Activated naive CD8-positive, alpha-beta T cell treated with anti-CD3 and anti-CD28 coated beads for 36 hours (primary cell): ENCODE results near the gene PPP6R3. TPM values are rescaled to one million over a fixed set of nuclear protein-coding genes. Genes with fewer than 3 reads are reported as not detected.
"Not testable (repeated sequence)": the region's sequence is repeated elsewhere in the genome, so short reads cannot be mapped to it uniquely, and the experiment has no call there.

Experiments used
- DNase-seq: peaks from one replicate; pipeline ENCODE4 v3.0.0; 2021
- H3K27ac Mint-ChIP-seq: one replicate; pipeline ENCODE4 v1.8.0; 2022; ENCODE audit warnings: mild to moderate bottlenecking, moderate library complexity, mixed read lengths
- H3K27me3 Mint-ChIP-seq: one replicate; pipeline ENCODE4 v1.8.0; 2022; ENCODE audit warnings: mild to moderate bottlenecking, mixed read lengths
- H3K36me3 Mint-ChIP-seq: one replicate; pipeline ENCODE4 v1.8.0; 2021; ENCODE audit warnings: mild to moderate bottlenecking, mixed read lengths
- H3K4me1 Mint-ChIP-seq: one replicate; pipeline ENCODE4 v1.8.0; 2021; ENCODE audit warnings: mixed read lengths
- H3K4me3 Mint-ChIP-seq: one replicate; pipeline ENCODE4 v1.8.0; 2022; ENCODE audit warnings: mild to moderate bottlenecking, moderate library complexity, mixed read lengths
- H3K9me3 Mint-ChIP-seq: one replicate; pipeline ENCODE4 v1.8.0; 2022; ENCODE audit warnings: mixed read lengths
- total RNA-seq, 2 experiments: library from RNA; stranded (reverse); gene quantifications; one replicate each; pipeline ENCODE4 v1.2.3, GENCODE V29; 2021

The PPP6R3 gene
- total RNA-seq, 2 experiments from 2014 or later: 122 to 123 TPM

DNA sequence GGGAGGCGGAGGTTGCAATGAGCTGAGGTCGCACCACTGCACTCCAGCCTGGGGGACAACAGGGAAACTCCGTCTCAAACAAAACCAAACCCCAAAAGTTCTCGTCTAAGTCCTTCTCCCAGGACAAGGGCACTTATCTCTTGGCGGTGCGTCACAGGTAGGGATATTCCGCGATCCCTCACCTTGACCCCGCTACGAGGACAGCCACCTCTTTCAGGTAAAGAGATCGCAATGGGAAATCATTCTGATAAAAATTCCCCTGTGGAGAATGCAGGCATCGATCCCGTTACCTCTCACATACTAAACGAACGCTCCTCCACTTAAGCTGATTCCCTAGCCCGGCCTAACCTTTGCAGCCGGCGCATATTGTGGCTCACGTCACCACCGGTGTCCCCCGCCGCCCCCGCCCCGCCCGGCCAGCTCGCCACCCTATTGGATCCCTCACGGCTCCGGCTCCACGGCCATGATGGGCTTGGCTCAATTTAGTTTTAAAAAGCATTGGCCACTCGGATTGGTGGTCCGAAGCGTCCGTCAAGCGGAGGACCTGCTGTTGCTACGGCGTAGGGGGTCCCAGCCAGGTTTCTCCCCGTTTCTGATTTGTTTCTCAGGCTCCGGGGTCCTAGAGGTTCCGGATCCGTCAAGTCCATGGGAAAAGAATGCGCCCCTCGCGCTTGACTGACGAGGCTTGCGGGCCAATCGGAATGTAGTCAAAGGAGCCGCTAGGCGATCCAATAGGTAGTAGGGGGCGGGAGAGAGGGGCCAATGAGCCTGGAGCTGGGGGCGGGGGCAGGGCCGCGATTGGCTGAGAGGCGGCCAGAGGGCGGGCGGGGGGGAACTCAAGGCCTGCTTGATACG lies 439 bp upstream of the PPP6R3 start:
- Mint-ChIP-seq H3K36me3 (peaks cover 18% of the 10 kb centered on the region), H3K27ac (peak overlapping the region; percentile 92), H3K4me1 (peaks cover 30% of the 10 kb centered on the region), H3K27me3 (peaks cover 6% of the 10 kb centered on the region), H3K9me3 (no peaks in the 10 kb centered on the region), H3K4me3 (peak overlapping the region; percentile 87)
- DNase-seq: peak; percentile 93

- H3K4me3 Mint-ChIP-seq: peak overlapping the region; percentile 98
- peaks cover 40% of the 10 kb centered on the region for H3K4me1 Mint-ChIP-seq
- H3K27me3 Mint-ChIP-seq: peaks cover 6% of the 10 kb centered on the region
- H3K27ac Mint-ChIP-seq: peak overlapping the region; percentile 88
- H3K9me3 Mint-ChIP-seq: no peaks in the 10 kb centered on the region
- DNase-seq: no peak
- H3K36me3 Mint-ChIP-seq: peaks cover 25% of the 10 kb centered on the region
Measured at GRCh38 chr11:68461575-68461917, 994 bp downstream of the PPP6R3 start.

DNA sequence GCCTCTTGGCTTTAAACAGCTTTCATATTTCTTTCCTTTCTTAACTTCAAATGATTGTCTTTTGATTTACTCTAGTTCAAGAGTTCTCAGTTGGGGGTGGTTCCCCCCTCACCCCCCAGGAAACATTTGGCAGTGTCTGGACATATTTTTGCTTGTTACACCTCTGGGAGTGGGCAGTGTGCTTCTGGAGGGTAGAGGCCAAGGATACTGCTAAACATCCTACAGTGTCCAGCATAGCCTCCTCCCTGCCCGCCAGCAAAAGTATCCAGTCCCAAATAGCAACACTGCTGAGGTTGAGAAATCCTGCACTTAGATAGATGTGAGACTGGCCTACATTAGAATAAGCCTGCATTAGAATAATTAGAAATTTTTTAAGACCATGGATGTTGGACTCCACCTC lies 3.2 kb downstream of the PPP6R3 start:
- Mint-ChIP-seq H3K4me1 (peaks cover 53% of the 10 kb centered on the region), H3K27ac (no peak overlapping the region), H3K9me3 (no peaks in the 10 kb centered on the region), H3K36me3 (peaks cover 29% of the 10 kb centered on the region), H3K4me3 (peak overlapping the region; percentile 98), H3K27me3 (peaks cover 6% of the 10 kb centered on the region)
- DNase-seq: no peak

DNA sequence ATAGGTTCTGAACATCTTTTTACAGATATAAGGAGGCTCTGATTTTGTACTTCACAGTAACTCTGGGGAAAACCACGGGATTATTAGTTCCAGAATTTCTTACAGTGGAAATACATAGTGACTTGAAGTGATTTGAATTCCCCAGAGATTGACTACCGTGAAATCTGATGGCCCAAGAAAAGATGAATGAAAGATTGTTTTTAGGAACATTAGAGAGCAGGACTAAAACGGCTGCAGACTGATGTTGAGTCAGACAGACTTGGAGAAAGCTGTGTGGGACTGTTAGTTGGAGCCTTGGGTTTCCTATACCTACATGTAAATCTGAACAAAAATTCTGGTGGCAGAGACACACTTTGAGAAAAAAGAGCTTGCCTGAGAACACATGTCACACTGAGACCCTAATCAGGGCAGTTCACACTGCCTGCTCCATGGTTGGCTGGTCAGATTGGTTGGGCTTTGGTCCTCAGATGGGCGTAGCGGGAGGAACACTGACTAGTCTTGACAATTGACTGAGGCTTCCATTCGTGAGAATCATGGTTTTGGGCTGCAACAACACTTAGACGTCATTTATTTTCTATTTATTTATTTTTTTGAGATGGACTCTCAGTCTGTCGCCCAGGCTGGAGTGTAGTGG lies 6.8 kb downstream of the PPP6R3 start:
- Mint-ChIP-seq H3K27ac (no peak overlapping the region), H3K9me3 (no peaks in the 10 kb centered on the region), H3K27me3 (no peaks in the 10 kb centered on the region), H3K4me1 (peaks cover 81% of the 10 kb centered on the region), H3K4me3 (no peak overlapping the region), H3K36me3 (peaks cover 48% of the 10 kb centered on the region)
- DNase-seq: no peak

- no peaks in the 10 kb centered on the region for H3K9me3 Mint-ChIP-seq
Measured at GRCh38 chr11:68468217-68468828, 7.8 kb downstream of the PPP6R3 start.

DNA sequence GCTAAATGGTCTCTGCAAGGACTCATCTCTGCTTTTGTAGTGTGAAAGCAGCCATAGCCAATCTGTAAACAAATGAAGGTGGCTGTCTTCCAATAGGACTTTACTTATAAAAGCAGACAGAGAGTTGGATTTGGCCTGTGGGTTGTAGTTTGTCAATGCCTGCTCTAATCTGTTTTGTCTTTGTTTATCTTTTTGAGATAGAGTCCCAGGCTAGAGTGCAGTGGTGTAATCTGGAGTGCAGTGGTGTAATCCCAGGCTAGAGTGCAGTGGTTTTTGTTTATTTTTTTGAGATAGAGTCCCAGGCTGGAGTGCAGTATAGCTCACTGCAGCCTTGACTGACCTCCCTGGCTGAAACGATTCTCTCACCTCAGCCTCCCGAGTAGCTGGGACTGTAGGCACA lies 8.6 kb downstream of the PPP6R3 start:
- peaks cover 82% of the 10 kb centered on the region for H3K4me1 Mint-ChIP-seq
- H3K9me3 Mint-ChIP-seq: no peaks in the 10 kb centered on the region
- no peak overlapping the region for H3K4me3 Mint-ChIP-seq
- H3K27me3 Mint-ChIP-seq: no peaks in the 10 kb centered on the region
- H3K36me3 Mint-ChIP-seq: peaks cover 53% of the 10 kb centered on the region
- no peak for DNase-seq
- no peak overlapping the region for H3K27ac Mint-ChIP-seq

More at GRCh38 chr11:68468217-68468828, 7.8 kb downstream of the PPP6R3 start:
- Mint-ChIP-seq H3K27me3 (no peaks in the 10 kb centered on the region), H3K4me3 (peak overlapping the region; percentile 27), H3K36me3 (peaks cover 51% of the 10 kb centered on the region), H3K4me1 (peaks cover 83% of the 10 kb centered on the region), H3K27ac (peak overlapping the region; percentile 71)
- DNase-seq: no peak

- H3K9me3 Mint-ChIP-seq: no peaks in the 10 kb centered on the region
- no peak overlapping the region for H3K4me3 Mint-ChIP-seq
- no peaks in the 10 kb centered on the region for H3K27me3 Mint-ChIP-seq
- H3K4me1 Mint-ChIP-seq: peaks cover 80% of the 10 kb centered on the region
- peak overlapping the region; percentile 44 for H3K27ac Mint-ChIP-seq
- DNase-seq: no peak
- H3K36me3 Mint-ChIP-seq: peaks cover 53% of the 10 kb centered on the region
Measured at GRCh38 chr11:68469642-68470041, 9.1 kb downstream of the PPP6R3 start.

GRCh38 chr11:68470304-68470811 lies 9.8 kb downstream of the PPP6R3 start:
- Mint-ChIP-seq H3K9me3 (no peaks in the 10 kb centered on the region), H3K4me3 (peak overlapping the region; percentile 26)

GRCh38 chr11:68471360-68472340 lies 11.1 kb downstream of the PPP6R3 start:
- Mint-ChIP-seq H3K9me3 (no peaks in the 10 kb centered on the region), H3K4me3 (peak overlapping the region; percentile 53), H3K27ac (peak overlapping the region; percentile 87), H3K27me3 (no peaks in the 10 kb centered on the region), H3K4me1 (peaks cover 69% of the 10 kb centered on the region), H3K36me3 (peaks cover 53% of the 10 kb centered on the region)
- peak; percentile 65 for DNase-seq

More at GRCh38 chr11:68470304-68470811, 9.8 kb downstream of the PPP6R3 start:
- Mint-ChIP-seq H3K27me3 (no peaks in the 10 kb centered on the region), H3K4me1 (peaks cover 77% of the 10 kb centered on the region), H3K36me3 (peaks cover 52% of the 10 kb centered on the region), H3K27ac (peak overlapping the region; percentile 87)
- DNase-seq: no peak

- Mint-ChIP-seq H3K4me1 (peaks cover 68% of the 10 kb centered on the region), H3K4me3 (no peak overlapping the region), H3K9me3 (peaks cover 2% of the 10 kb centered on the region), H3K27me3 (no peaks in the 10 kb centered on the region), H3K36me3 (peaks cover 58% of the 10 kb centered on the region), H3K27ac (peak overlapping the region; percentile 87)
- DNase-seq: no peak
Measured at GRCh38 chr11:68472778-68473177, 12.2 kb downstream of the PPP6R3 start.

DNA sequence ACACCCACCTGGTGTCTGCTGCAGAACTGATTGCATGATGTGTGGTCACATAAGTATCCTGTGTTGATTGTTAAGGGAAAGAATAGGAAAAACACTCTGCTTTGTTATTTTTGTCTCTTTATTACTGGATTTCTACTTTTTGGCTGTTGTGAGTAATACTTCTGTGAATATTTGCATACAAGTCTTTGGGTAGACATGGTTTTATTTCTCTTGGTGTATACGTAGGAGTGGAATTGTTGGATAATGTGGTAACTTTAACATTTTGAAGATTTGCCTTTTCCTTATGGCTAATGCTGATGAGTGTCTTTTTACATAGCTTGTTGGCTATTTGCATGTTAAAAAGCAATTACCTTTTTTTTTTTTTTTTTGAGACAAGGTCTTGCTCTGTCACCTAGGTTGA lies 13.1 kb downstream of the PPP6R3 start:
- Mint-ChIP-seq H3K4me3 (no peak overlapping the region), H3K27me3 (no peaks in the 10 kb centered on the region), H3K4me1 (peaks cover 67% of the 10 kb centered on the region), H3K36me3 (peaks cover 64% of the 10 kb centered on the region), H3K9me3 (peaks cover 2% of the 10 kb centered on the region), H3K27ac (peak overlapping the region; percentile 87)
- DNase-seq: no peak

DNA sequence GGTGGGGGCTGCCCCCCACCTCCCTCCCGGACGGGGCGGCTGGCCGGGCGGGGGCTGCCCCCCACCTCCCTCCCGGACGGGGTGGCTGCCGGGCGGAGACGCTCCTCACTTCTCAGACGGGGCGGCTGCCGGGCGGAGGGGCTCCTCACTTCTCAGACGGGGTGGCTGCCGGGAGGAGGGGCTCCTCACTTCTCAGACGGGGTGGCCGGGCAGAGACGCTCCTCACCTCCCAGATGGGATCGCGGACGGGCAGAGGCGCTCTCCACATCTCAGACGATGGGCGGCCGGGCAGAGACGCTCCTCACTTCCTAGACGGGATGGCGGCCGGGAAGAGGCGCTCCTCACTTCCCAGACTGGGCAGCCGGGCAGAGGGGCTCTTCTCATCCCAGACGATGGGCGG lies 15.1 kb downstream of the PPP6R3 start:
- DNase-seq, H3K27me3 Mint-ChIP-seq, H3K9me3 Mint-ChIP-seq, H3K4me3 Mint-ChIP-seq, H3K27ac Mint-ChIP-seq: not testable (repeated sequence)
- Mint-ChIP-seq H3K4me1 (peaks cover 62% of the 10 kb centered on the region), H3K36me3 (peaks cover 72% of the 10 kb centered on the region)

GRCh38 chr11:68479390-68479789 lies 18.8 kb downstream of the PPP6R3 start:
- no peaks in the 10 kb centered on the region for H3K27me3 Mint-ChIP-seq
- H3K4me1 Mint-ChIP-seq: peaks cover 50% of the 10 kb centered on the region
- no peak overlapping the region for H3K4me3 Mint-ChIP-seq
- peaks cover 62% of the 10 kb centered on the region for H3K36me3 Mint-ChIP-seq
- no peak overlapping the region for H3K27ac Mint-ChIP-seq
- DNase-seq: no peak
- H3K9me3 Mint-ChIP-seq: peaks cover 10% of the 10 kb centered on the region

GRCh38 chr11:68480193-68480592 lies 19.6 kb downstream of the PPP6R3 start:
- Mint-ChIP-seq H3K27ac (no peak overlapping the region), H3K27me3 (no peaks in the 10 kb centered on the region), H3K4me3 (no peak overlapping the region)

More at GRCh38 chr11:68480193-68480592, 19.6 kb downstream of the PPP6R3 start:
- Mint-ChIP-seq H3K36me3 (peaks cover 58% of the 10 kb centered on the region), H3K9me3 (peaks cover 10% of the 10 kb centered on the region), H3K4me1 (peaks cover 54% of the 10 kb centered on the region)
- DNase-seq: no peak
